PC-9 (cell line): ENCODE measurements around the gene RALGAPA2.

Experiments
- CTCF ChIP-seq: fragments of 200-600 bp; sonication (generic); conservative IDR thresholded peaks from 2 replicates; pipeline ENCODE4 v1.6.1; 2017; ENCODE audit warnings: mixed run types, antibody characterized with exemption, mild to moderate bottlenecking, moderate library complexity
- EZH2 ChIP-seq: fragments of 200-600 bp; sonication (generic); IDR thresholded peaks from 2 replicates; pipeline ENCODE4 v1.8.0; 2017; ENCODE audit warnings: antibody characterized with exemption, low read depth

GRCh38 chr20:20597966-20598365, 114.5 kb downstream of the RALGAPA2 start:
- TF ChIP-seq CTCF (no peak), EZH2 (no peak)
